Thyroid gland (tissue), 4 donors: Measurements from ENCODE around the gene KISS1R.

Source experiments
- POLR2A ChIP-seq, 2 donors: fragments of 450-650 bp; IDR thresholded peaks; one replicate each; pipeline ENCODE4 v1.6.1; 2017; ENCODE audit warnings: antibody characterized with exemption in 2 of 2, mild to moderate bottlenecking in 2 of 2, moderate library complexity in 1 of 2
- TF ChIP-seq, protein P1 (sequence below), 6 experiments: fragments of 200-600 bp in 3 of 6; fragments of 450-650 bp in 3 of 6; sonication (generic) in 3 of 6; IDR thresholded peaks; one replicate each; pipeline ENCODE4 v1.5.1; 2016 to 2019; ENCODE audit warnings: antibody characterized with exemption in 6 of 6, mild to moderate bottlenecking in 2 of 6, inconsistent platforms in 1 of 6, moderate library complexity in 1 of 6

DNA sequence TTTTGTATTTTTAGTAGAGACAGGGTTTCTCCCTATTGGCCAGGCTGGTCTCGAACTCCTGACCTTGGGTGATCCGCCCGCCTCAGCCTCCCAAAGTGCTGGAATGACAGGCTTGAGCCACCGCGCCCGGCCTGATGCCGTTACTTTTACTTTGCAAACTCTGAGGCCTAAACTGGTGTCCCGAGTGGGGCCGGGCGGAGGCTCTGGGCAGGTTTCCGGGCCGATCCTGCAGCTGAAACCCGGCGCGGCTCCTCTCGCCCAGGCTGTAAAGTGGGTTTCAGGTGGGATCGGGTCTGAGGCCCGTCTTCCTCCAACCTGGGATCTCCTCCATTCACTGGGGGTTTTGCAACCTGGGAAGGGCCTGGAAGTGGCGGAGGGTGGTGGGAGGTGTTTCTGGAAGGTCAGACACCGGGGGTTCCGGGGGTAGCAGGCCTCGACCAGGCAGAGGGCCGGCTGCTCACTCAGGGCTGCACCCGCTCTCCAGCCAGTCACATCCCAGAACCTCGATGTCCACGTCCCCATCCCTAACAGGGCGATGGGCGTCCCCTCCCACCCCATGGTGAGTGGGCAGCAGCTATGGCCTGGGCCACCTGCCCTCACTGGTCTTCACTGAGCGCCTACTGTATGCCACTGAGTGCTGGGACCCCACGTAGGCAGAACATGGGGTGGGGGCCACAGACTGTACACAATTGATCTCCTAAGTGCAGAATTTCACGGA is 45.7 kb downstream of the KISS1R start:
- TF ChIP-seq, protein P1, sequence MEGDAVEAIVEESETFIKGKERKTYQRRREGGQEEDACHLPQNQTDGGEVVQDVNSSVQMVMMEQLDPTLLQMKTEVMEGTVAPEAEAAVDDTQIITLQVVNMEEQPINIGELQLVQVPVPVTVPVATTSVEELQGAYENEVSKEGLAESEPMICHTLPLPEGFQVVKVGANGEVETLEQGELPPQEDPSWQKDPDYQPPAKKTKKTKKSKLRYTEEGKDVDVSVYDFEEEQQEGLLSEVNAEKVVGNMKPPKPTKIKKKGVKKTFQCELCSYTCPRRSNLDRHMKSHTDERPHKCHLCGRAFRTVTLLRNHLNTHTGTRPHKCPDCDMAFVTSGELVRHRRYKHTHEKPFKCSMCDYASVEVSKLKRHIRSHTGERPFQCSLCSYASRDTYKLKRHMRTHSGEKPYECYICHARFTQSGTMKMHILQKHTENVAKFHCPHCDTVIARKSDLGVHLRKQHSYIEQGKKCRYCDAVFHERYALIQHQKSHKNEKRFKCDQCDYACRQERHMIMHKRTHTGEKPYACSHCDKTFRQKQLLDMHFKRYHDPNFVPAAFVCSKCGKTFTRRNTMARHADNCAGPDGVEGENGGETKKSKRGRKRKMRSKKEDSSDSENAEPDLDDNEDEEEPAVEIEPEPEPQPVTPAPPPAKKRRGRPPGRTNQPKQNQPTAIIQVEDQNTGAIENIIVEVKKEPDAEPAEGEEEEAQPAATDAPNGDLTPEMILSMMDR (IDR thresholded peaks at IDR 0.05): no peak
- no peak for TF ChIP-seq POLR2A (IDR thresholded peaks at IDR 0.05)
